Stomach smooth muscle (tissue), 2 donors: ENCODE measurements around the gene PGM2L1.
"Not testable (repeated sequence)": the region's sequence is repeated elsewhere in the genome, so short reads cannot be mapped to it uniquely, and the experiment has no call there.

Experiments used
- H3K27ac ChIP-seq: one replicate; pipeline ENCODE4 v1.7.0; 2013; ENCODE audit warnings: mild to moderate bottlenecking, low read length, inconsistent platforms
- H3K27me3 ChIP-seq, 2 donors: one replicate each; pipeline ENCODE4 v1.7.0; 2013; ENCODE audit warnings: low read length in 2 of 2; ENCODE audit not compliant: insufficient read depth in 2 of 2, control insufficient read depth in 1 of 2
- H3K36me3 ChIP-seq, 2 donors: one replicate each; pipeline ENCODE4 v1.7.0; 2013; ENCODE audit warnings: low read length in 2 of 2; ENCODE audit not compliant: control insufficient read depth in 2 of 2, insufficient read depth in 2 of 2
- H3K4me1 ChIP-seq: one replicate; pipeline ENCODE4 v1.7.0; 2013; ENCODE audit warnings: low read length; ENCODE audit not compliant: control insufficient read depth, insufficient read depth
- H3K4me3 ChIP-seq, 2 donors: one replicate each; pipeline ENCODE4 v1.7.0; 2013; ENCODE audit warnings: low read length in 2 of 2
- H3K9ac ChIP-seq, 2 donors: one replicate each; pipeline ENCODE4 v1.7.0; 2013; ENCODE audit warnings: low read length in 2 of 2, mild to moderate bottlenecking in 1 of 2
- H3K9me3 ChIP-seq, 2 donors: one replicate each; pipeline ENCODE4 v1.7.0; 2013; ENCODE audit warnings: low read length in 2 of 2; ENCODE audit not compliant: control insufficient read depth in 2 of 2
- donor health status: healthy.
- donor health status: Pancreatic carcinoma.

Gene PGM2L1

GRCh38 chr11:74333193-74333592, 65.0 kb downstream of the PGM2L1 start:
- Histone ChIP-seq H3K27me3 (no peaks in the 10 kb centered on the region), H3K9me3 (no peaks in the 10 kb centered on the region), H3K36me3 (no peaks in the 10 kb centered on the region), H3K4me1 (no peaks in the 10 kb centered on the region), H3K27ac (no peak overlapping the region), H3K9ac (no peak overlapping the region), H3K4me3 (no peak overlapping the region)

- no peaks in the 10 kb centered on the region for H3K36me3 ChIP-seq
- H3K9ac ChIP-seq = no peak overlapping the region
- H3K4me3 ChIP-seq = no peak overlapping the region
- H3K27me3 ChIP-seq = no peaks in the 10 kb centered on the region
- no peak overlapping the region for H3K27ac ChIP-seq
- no peaks in the 10 kb centered on the region for H3K4me1 ChIP-seq
- H3K9me3 ChIP-seq = no peaks in the 10 kb centered on the region
Observed at GRCh38 chr11:74332291-74332690, 65.9 kb downstream of the PGM2L1 start.

GRCh38 chr11:74331000-74331399, 67.2 kb downstream of the PGM2L1 start:
- not testable (repeated sequence) for H3K4me3 ChIP-seq, H3K27ac ChIP-seq, H3K4me1 ChIP-seq, H3K9me3 ChIP-seq, H3K36me3 ChIP-seq, H3K9ac ChIP-seq, H3K27me3 ChIP-seq

- Histone ChIP-seq H3K27ac (no peak overlapping the region), H3K4me1 (peaks cover 10% of the 10 kb centered on the region), H3K4me3 (no peak overlapping the region), H3K9me3 (no peaks in the 10 kb centered on the region), H3K27me3 (no peaks in the 10 kb centered on the region), H3K9ac (no peak overlapping the region), H3K36me3 (no peaks in the 10 kb centered on the region)
Observed at GRCh38 chr11:74330075-74330858, 68.0 kb downstream of the PGM2L1 start.

- no peak overlapping the region for H3K9ac ChIP-seq
- no peak overlapping the region for H3K4me3 ChIP-seq
- H3K27me3 ChIP-seq = no peaks in the 10 kb centered on the region
- no peak overlapping the region for H3K27ac ChIP-seq
- H3K36me3 ChIP-seq = no peaks in the 10 kb centered on the region
- peaks cover 16% of the 10 kb centered on the region for H3K4me1 ChIP-seq
- H3K9me3 ChIP-seq = no peaks in the 10 kb centered on the region
Observed at GRCh38 chr11:74327076-74327475, 71.2 kb downstream of the PGM2L1 start.

- H3K27ac ChIP-seq = no peak overlapping the region
- H3K4me1 ChIP-seq = peaks cover 20% of the 10 kb centered on the region
- no peaks in the 10 kb centered on the region for H3K9me3 ChIP-seq
- H3K4me3 ChIP-seq = no peak overlapping the region
- no peaks in the 10 kb centered on the region for H3K36me3 ChIP-seq
- H3K27me3 ChIP-seq = no peaks in the 10 kb centered on the region
- H3K9ac ChIP-seq = no peak overlapping the region
Observed at GRCh38 chr11:74326665-74327064, 71.6 kb downstream of the PGM2L1 start.

- Histone ChIP-seq H3K36me3 (no peaks in the 10 kb centered on the region), H3K4me3 (peak overlapping the region in 1 of 2 donors; percentile 12), H3K9ac (no peak overlapping the region), H3K27ac (no peak overlapping the region), H3K9me3 (no peaks in the 10 kb centered on the region), H3K27me3 (no peaks in the 10 kb centered on the region), H3K4me1 (peaks cover 22% of the 10 kb centered on the region)
Observed at GRCh38 chr11:74325649-74326645, 72.3 kb downstream of the PGM2L1 start.

- Histone ChIP-seq H3K9ac (no peak overlapping the region), H3K4me1 (peaks cover 26% of the 10 kb centered on the region), H3K9me3 (no peaks in the 10 kb centered on the region), H3K36me3 (no peaks in the 10 kb centered on the region), H3K27ac (no peak overlapping the region), H3K27me3 (no peaks in the 10 kb centered on the region), H3K4me3 (no peak overlapping the region)
Observed at GRCh38 chr11:74322667-74323066, 75.6 kb downstream of the PGM2L1 start.

GRCh38 chr11:74321487-74322188, 76.6 kb downstream of the PGM2L1 start:
- Histone ChIP-seq H3K4me1 (peaks cover 24% of the 10 kb centered on the region), H3K36me3 (no peaks in the 10 kb centered on the region), H3K4me3 (no peak overlapping the region), H3K9me3 (no peaks in the 10 kb centered on the region), H3K27me3 (no peaks in the 10 kb centered on the region), H3K27ac (no peak overlapping the region), H3K9ac (no peak overlapping the region)

GRCh38 chr11:74320538-74320937, 77.7 kb downstream of the PGM2L1 start:
- Histone ChIP-seq H3K36me3 (no peaks in the 10 kb centered on the region), H3K27me3 (no peaks in the 10 kb centered on the region), H3K9ac (no peak overlapping the region), H3K4me1 (peaks cover 16% of the 10 kb centered on the region), H3K4me3 (no peak overlapping the region), H3K9me3 (no peaks in the 10 kb centered on the region), H3K27ac (no peak overlapping the region)
